Measurements from ENCODE around the gene HS3ST4. TPM values are rescaled to one million over a fixed set of nuclear protein-coding genes. Genes with fewer than 3 reads are reported as not detected.

Gene HS3ST4
- total RNA-seq, 1 donor from 2014 or later, result 3.6 TPM

DNA sequence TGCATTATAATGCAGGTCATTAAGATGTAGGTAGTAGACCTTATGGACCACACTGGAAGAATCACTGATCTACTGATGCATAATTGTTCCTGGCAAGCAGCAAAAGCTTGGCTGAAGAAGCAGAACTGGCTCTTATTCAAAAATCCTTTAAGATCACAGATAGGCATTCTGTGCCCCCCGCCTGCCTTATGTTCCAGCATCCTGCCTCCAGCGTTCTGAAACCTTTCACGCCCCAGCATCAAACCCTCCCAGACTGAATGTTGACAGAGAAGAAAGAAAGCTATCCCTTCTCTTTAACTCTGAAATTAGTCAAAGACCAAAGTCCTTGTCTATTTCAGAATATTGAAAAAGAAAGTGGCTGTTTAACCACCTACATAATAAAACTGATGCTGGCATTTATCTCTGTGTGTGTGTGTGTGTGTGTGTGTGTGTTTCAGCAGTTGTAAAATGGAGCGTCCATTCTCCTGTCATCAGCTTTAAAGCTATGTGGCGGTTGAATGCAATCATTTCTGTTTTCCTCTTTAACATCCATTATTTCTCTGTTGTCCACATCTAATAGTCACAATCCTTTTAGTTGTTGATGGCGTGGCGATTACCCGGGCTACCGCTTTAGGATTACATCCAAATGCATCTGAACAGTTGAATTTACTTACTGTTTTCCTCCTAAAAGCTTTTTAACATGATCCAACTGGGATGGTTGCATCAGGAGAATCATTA is 350.4 kb downstream of the HS3ST4 start:
- peaks cover 8% of the 10 kb centered on the region for H3K4me1 Mint-ChIP-seq (ENCODE audit: unreplicated experiment)
- no peak for DNase-seq (ENCODE audit: extremely low spot score, unreplicated experiment)
- H3K9me3 Mint-ChIP-seq, result no peaks in the 10 kb centered on the region
- no peak overlapping the region for H3K27ac Mint-ChIP-seq
- TF ChIP-seq, protein P1, sequence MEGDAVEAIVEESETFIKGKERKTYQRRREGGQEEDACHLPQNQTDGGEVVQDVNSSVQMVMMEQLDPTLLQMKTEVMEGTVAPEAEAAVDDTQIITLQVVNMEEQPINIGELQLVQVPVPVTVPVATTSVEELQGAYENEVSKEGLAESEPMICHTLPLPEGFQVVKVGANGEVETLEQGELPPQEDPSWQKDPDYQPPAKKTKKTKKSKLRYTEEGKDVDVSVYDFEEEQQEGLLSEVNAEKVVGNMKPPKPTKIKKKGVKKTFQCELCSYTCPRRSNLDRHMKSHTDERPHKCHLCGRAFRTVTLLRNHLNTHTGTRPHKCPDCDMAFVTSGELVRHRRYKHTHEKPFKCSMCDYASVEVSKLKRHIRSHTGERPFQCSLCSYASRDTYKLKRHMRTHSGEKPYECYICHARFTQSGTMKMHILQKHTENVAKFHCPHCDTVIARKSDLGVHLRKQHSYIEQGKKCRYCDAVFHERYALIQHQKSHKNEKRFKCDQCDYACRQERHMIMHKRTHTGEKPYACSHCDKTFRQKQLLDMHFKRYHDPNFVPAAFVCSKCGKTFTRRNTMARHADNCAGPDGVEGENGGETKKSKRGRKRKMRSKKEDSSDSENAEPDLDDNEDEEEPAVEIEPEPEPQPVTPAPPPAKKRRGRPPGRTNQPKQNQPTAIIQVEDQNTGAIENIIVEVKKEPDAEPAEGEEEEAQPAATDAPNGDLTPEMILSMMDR (conservative IDR thresholded peaks at IDR 0.05), result no peak
- no peak overlapping the region for H3K4me3 Mint-ChIP-seq
- no peaks in the 10 kb centered on the region for H3K36me3 Mint-ChIP-seq
- peaks cover 7% of the 10 kb centered on the region for H3K27me3 Mint-ChIP-seq

DNA sequence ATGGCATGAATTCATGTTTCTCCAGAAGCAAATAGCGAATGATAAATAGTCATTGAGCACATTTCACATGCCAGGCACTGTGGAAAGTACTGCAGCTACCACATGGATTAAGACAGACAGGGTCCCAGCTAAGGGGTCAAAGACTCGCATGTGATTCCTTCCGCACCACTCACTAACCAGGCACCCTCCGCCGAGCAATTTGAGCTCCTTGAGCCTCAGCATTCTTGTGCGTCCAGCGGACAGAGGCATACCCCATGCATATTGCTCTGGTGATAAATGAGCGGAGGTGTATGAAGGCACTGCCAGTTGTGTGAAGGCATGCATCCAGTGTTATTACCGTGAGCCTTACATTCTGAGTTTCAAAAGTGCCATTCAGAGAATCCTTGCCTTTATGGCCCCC is 358.7 kb downstream of the HS3ST4 start:
- no peaks in the 10 kb centered on the region for H3K9me3 Mint-ChIP-seq
- H3K27me3 Mint-ChIP-seq, result peaks cover 8% of the 10 kb centered on the region
- DNase-seq (ENCODE audit: extremely low spot score, unreplicated experiment), result no peak
- no peaks in the 10 kb centered on the region for H3K36me3 Mint-ChIP-seq
- TF ChIP-seq, protein P1 (conservative IDR thresholded peaks at IDR 0.05), result no peak
- no peak overlapping the region for H3K27ac Mint-ChIP-seq
- no peak overlapping the region for H3K4me3 Mint-ChIP-seq
- H3K4me1 Mint-ChIP-seq (ENCODE audit: unreplicated experiment), result peaks cover 5% of the 10 kb centered on the region

DNA sequence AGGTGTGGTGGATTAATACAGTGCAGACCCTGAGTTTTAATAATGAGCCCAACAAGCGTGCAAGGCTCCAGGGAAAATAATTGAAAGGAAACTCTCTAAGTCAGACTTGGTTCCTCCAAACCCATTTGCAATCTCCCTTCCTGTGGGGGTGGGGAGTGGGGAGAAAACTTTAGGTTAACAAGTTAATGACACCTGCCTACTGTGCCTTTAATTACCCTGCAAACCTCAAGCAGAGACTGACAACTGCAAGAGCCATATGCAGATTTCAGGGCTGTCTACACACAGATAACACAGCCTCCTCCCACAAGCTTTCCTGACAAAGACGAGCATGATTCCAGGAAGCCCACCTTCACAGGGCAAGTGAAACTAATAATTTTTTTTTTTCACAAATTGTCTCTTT is 359.3 kb downstream of the HS3ST4 start:
- Mint-ChIP-seq H3K36me3 (no peaks in the 10 kb centered on the region), H3K9me3 (no peaks in the 10 kb centered on the region), H3K4me3 (no peak overlapping the region), H3K4me1 (ENCODE audit: unreplicated experiment) (peaks cover 5% of the 10 kb centered on the region), H3K27ac (no peak overlapping the region), H3K27me3 (peaks cover 11% of the 10 kb centered on the region)
- DNase-seq (ENCODE audit: extremely low spot score, unreplicated experiment), result no peak
- TF ChIP-seq, protein P1 (conservative IDR thresholded peaks at IDR 0.05), result no peak

DNA sequence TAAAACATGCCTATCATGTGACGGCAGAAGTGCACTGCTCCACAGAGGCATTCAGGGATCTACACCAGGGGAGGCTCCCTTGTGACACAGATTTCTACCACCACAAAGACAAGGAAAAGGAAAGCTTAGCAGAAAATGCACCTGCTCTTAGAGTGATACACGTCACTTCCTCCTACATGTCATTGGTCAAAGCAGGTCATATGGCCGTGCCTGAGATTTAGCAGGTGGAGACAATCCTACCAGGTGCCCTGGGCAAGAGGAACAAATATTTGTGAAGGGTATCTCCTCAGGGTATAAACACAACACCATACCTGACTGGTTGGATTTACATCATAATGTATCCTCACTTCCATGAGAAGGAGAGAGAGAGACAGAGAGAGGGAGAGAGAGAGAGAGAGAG is 362.1 kb downstream of the HS3ST4 start:
- no peak overlapping the region for H3K27ac Mint-ChIP-seq

DNA sequence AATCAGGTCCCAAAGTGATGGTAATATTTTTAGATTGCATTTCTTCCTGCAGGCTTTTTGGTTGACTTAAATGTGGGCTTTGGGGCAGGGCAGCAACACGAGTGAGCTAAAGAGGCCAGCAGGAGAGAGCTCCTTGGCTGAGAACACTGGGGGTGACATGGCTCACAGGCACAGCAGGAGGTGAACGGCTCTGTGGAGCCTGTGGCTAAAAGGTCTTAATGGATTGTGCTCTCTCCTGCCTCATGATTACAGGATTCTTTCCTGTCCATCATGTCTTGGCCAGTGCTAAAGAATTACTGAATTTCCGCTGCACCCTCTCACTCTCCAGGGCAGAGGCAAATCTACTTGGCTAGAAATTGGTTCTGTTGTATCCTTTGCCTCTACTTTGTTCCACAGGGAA is 366.6 kb downstream of the HS3ST4 start:
- peaks cover 5% of the 10 kb centered on the region for H3K27me3 Mint-ChIP-seq
- no peaks in the 10 kb centered on the region for H3K36me3 Mint-ChIP-seq
- H3K27ac Mint-ChIP-seq, result no peak overlapping the region
- TF ChIP-seq, protein P1 (conservative IDR thresholded peaks at IDR 0.05), result no peak
- H3K9me3 Mint-ChIP-seq, result no peaks in the 10 kb centered on the region
- no peak overlapping the region for H3K4me3 Mint-ChIP-seq
- no peaks in the 10 kb centered on the region for H3K4me1 Mint-ChIP-seq (ENCODE audit: unreplicated experiment)
- no peak for DNase-seq (ENCODE audit: extremely low spot score, unreplicated experiment)

More for the DNA sequence above, 362.1 kb downstream of the HS3ST4 start:
- Mint-ChIP-seq H3K36me3 (no peaks in the 10 kb centered on the region), H3K4me1 (ENCODE audit: unreplicated experiment) (peaks cover 5% of the 10 kb centered on the region), H3K4me3 (no peak overlapping the region), H3K9me3 (no peaks in the 10 kb centered on the region), H3K27me3 (peaks cover 8% of the 10 kb centered on the region)
- TF ChIP-seq, protein P1 (conservative IDR thresholded peaks at IDR 0.05), result no peak
- no peak for DNase-seq (ENCODE audit: extremely low spot score, unreplicated experiment)

All from type B pancreatic cell (in vitro differentiated cells).